Measurements from ENCODE around the gene MTUS2.

GRCh38 chr13:29459813-29460355 is 639.7 kb downstream of the MTUS2 start:
- TF ChIP-seq CTCF (IDR thresholded peaks at IDR 0.05) = no peak
- TF ChIP-seq ZFX (IDR thresholded peaks at IDR 0.05; ENCODE audit: borderline replicate concordance) = no peak

All from 22Rv1 (cell line).